ENCODE data around the gene MKI67. TPM values are rescaled to one million over a fixed set of nuclear protein-coding genes. Genes with fewer than 3 reads are reported as not detected.
"Not testable (repeated sequence)": the region's sequence is repeated elsewhere in the genome, so short reads cannot be mapped to it uniquely, and the experiment has no call there.

The MKI67 gene
- total and polyA plus RNA-seq, 2 experiments from 2014 or later: 7.9 to 63.6 TPM

GRCh38 chr10:128167926-128168520 is 41.8 kb upstream of the MKI67 start:
- TF ChIP-seq CTCF (IDR thresholded peaks at IDR 0.05; ENCODE audit: low read depth, low read length): no peak
- Histone ChIP-seq H3K9me3 (ENCODE audit: low read depth) (no peaks in the 10 kb centered on the region), H3K27me3 (no peaks in the 10 kb centered on the region), H3K4me3 (no peak overlapping the region), H3K36me3 (no peaks in the 10 kb centered on the region), H3K4me1 (ENCODE audit: low read depth) (no peaks in the 10 kb centered on the region), H3K27ac (no peak overlapping the region)
- no peak for DNase-seq (ENCODE audit: low read depth in 1 of 2, low spot score in 1 of 2)

DNA sequence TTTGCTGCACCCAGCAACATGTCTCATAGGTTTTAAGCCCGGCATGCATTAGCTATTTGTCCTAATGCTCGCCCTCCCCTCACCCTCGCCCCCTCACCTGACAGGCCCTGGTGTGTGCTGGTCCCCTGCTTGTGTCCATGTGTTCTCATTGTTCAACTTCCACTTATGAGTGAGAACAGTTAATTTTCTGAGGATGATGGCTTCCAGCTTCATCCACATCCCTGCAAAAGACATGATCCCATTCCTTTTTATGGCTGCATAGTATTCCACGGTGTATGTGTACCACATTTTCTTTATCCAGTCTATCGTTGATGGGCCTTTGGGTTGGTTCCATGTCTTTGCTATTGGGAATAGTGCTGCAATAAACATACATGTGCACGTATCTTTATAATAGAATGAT is 40.9 kb upstream of the MKI67 start:
- H3K27me3 ChIP-seq: not testable (repeated sequence)

DNA sequence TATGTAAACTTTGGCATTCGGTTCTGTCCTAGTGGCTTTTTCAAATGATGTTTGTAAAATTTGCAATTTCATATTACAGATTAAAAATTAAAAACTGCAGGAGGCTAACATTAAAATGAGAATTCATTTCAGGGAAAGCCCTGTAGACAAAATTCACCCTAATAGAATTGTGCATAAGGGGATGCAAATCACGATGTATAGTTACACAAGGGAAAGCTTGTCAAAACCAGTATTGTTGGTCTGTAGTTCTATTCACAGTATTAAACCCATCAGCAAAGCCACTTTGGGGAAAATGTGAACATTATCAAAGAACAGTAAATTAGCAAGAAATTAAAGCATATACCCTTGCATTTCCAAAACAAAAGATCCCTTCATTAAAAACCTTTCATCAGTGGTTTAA is 39.9 kb upstream of the MKI67 start:
- H3K4me3 ChIP-seq: no peak overlapping the region
- no peak overlapping the region for H3K27ac ChIP-seq
- no peaks in the 10 kb centered on the region for H3K36me3 ChIP-seq
- no peaks in the 10 kb centered on the region for H3K4me1 ChIP-seq (ENCODE audit: low read depth)
- no peak for TF ChIP-seq CTCF (IDR thresholded peaks at IDR 0.05; ENCODE audit: low read depth, low read length)
- H3K9me3 ChIP-seq (ENCODE audit: low read depth): no peaks in the 10 kb centered on the region
- H3K27me3 ChIP-seq: no peaks in the 10 kb centered on the region
- DNase-seq (ENCODE audit: low read depth in 1 of 2, low spot score in 1 of 2): no peak

More for the DNA sequence above, 40.9 kb upstream of the MKI67 start:
- H3K36me3 ChIP-seq; H3K4me1 ChIP-seq (ENCODE audit: low read depth); H3K9me3 ChIP-seq (ENCODE audit: low read depth); DNase-seq (ENCODE audit: low read depth in 1 of 2, low spot score in 1 of 2); H3K4me3 ChIP-seq; H3K27ac ChIP-seq: not testable (repeated sequence)

DNA sequence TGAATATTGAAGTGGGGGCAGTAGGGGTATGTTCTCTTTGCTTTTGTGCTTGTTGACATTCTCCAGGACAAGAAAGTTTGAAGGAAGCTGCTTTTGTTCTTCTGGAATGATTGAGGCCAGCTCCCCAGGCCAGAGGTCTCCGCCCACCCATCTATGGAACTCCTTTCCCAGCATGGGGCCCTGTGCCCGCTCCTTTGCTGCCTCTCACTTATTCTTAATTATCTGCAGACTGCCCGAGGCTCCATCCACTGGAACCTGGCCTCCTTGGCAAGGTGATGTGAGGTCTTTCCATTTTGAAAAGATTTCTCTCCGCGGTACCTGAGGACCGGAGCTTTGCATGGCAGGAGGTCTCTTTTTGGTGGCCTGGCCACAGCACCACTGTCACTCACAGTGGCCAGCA is 39.3 kb upstream of the MKI67 start:
- Histone ChIP-seq H3K4me3 (no peak overlapping the region), H3K27me3 (no peaks in the 10 kb centered on the region), H3K9me3 (ENCODE audit: low read depth) (no peaks in the 10 kb centered on the region), H3K36me3 (no peaks in the 10 kb centered on the region), H3K4me1 (ENCODE audit: low read depth) (no peaks in the 10 kb centered on the region), H3K27ac (no peak overlapping the region)
- no peak for TF ChIP-seq CTCF (IDR thresholded peaks at IDR 0.05; ENCODE audit: low read depth, low read length)
- DNase-seq (ENCODE audit: low read depth in 1 of 2, low spot score in 1 of 2): no peak

- TF ChIP-seq CTCF (IDR thresholded peaks at IDR 0.05; ENCODE audit: low read depth, low read length): no peak
- H3K36me3 ChIP-seq: no peaks in the 10 kb centered on the region
- no peaks in the 10 kb centered on the region for H3K4me1 ChIP-seq (ENCODE audit: low read depth)
- no peak overlapping the region for H3K27ac ChIP-seq
- no peaks in the 10 kb centered on the region for H3K9me3 ChIP-seq (ENCODE audit: low read depth)
- no peaks in the 10 kb centered on the region for H3K27me3 ChIP-seq
- DNase-seq (ENCODE audit: low read depth in 1 of 2, low spot score in 1 of 2): no peak
- no peak overlapping the region for H3K4me3 ChIP-seq
Measured at GRCh38 chr10:128163701-128164100, 37.5 kb upstream of the MKI67 start.

DNA sequence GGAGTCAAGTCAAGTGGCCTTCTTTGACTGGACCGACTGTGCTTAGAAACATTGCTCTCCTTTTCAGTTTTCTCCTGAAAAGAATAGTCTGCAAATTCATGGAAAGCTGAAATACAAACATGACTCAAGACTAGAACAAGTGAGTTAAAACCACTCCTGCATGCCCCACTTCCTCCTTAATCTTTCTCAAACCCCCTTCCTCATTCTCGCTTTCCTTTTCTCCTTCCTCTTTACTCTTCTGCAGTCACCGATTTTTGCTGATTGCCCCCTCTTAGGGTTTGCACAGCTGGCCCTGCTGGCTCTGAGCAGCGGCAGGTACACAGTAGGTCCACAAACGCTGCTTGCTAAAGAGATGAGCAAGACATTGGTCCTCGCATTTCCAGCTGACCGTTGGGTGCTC is 34.8 kb upstream of the MKI67 start:
- no peak for DNase-seq (ENCODE audit: low read depth in 1 of 2, low spot score in 1 of 2)
- TF ChIP-seq CTCF (IDR thresholded peaks at IDR 0.05; ENCODE audit: low read depth, low read length): no peak
- Histone ChIP-seq H3K27me3 (no peaks in the 10 kb centered on the region), H3K9me3 (ENCODE audit: low read depth) (no peaks in the 10 kb centered on the region), H3K4me3 (no peak overlapping the region), H3K27ac (no peak overlapping the region), H3K4me1 (ENCODE audit: low read depth) (no peaks in the 10 kb centered on the region), H3K36me3 (no peaks in the 10 kb centered on the region)

All from cardiac muscle cell (in vitro differentiated cells and primary cell).